ENCODE data around the gene MRTFA.

Gene MRTFA

GRCh38 chr22:40414311-40414710, 222.2 kb downstream of the MRTFA start:
- Histone ChIP-seq H3K4me1 (ENCODE audit: control insufficient read depth, insufficient read depth, low read length) (no peaks in the 10 kb centered on the region), H3K9ac (ENCODE audit: low read length) (no peak overlapping the region), H3K27ac (ENCODE audit: low read depth, low read length) (no peak overlapping the region), H3K27me3 (ENCODE audit: control insufficient read depth, insufficient read depth, low read length) (no peaks in the 10 kb centered on the region), H3K36me3 (ENCODE audit: control insufficient read depth, insufficient read depth, low read length) (peaks cover 20% of the 10 kb centered on the region), H3K4me3 (ENCODE audit: low read length) (no peak overlapping the region)

DNA sequence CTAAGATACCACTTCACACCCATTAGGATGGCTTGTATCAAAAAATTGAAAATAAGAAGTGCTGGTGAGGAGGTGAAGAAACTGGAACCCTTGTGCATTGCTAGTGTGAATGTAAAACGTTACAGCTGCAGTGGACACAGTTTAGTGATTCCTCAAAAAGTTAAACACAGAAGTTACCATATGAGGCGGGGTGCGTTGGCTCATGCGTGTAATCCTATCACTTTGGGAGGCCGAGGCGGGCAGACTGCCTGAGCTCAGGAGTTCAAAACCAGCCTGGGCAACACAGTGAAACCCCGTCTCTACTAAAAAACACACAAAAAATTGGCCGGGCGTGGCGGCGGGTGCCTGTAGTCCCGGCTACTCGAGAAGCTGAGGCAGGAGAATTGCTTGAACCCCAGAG, 222.6 kb downstream of the MRTFA start:
- H3K36me3 ChIP-seq (ENCODE audit: control insufficient read depth, insufficient read depth, low read length), result peaks cover 19% of the 10 kb centered on the region
- H3K27ac ChIP-seq (ENCODE audit: low read depth, low read length), result no peak overlapping the region
- no peaks in the 10 kb centered on the region for H3K27me3 ChIP-seq (ENCODE audit: control insufficient read depth, insufficient read depth, low read length)
- H3K4me1 ChIP-seq (ENCODE audit: control insufficient read depth, insufficient read depth, low read length), result no peaks in the 10 kb centered on the region
- H3K4me3 ChIP-seq (ENCODE audit: low read length), result no peak overlapping the region
- H3K9ac ChIP-seq (ENCODE audit: low read length), result no peak overlapping the region

DNA sequence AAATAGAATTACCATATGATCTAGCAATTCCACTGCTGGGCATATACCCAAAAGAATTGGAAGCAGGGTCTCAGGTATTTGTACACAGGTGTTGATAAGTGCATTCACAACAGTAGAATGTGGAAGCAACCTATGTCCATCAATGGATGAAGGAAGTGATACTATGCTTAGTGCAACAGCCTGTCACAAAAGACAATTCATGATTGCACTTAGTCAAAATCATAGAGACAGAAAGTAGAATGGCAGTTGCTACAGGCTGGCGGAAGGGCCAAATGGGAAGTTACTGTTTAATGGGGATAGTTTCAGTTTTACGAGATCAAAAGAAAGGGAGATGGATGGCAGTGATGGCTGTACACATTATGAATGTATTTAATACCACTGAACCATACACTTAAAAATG, 224.1 kb downstream of the MRTFA start:
- Histone ChIP-seq H3K4me3 (ENCODE audit: low read length) (no peak overlapping the region), H3K4me1 (ENCODE audit: control insufficient read depth, insufficient read depth, low read length) (no peaks in the 10 kb centered on the region), H3K27ac (ENCODE audit: low read depth, low read length) (no peak overlapping the region), H3K27me3 (ENCODE audit: control insufficient read depth, insufficient read depth, low read length) (no peaks in the 10 kb centered on the region), H3K9ac (ENCODE audit: low read length) (no peak overlapping the region), H3K36me3 (ENCODE audit: control insufficient read depth, insufficient read depth, low read length) (peaks cover 26% of the 10 kb centered on the region)

- H3K27ac ChIP-seq (ENCODE audit: low read depth, low read length), result no peak overlapping the region
- H3K36me3 ChIP-seq (ENCODE audit: control insufficient read depth, insufficient read depth, low read length), result peaks cover 31% of the 10 kb centered on the region
- no peak overlapping the region for H3K9ac ChIP-seq (ENCODE audit: low read length)
- no peaks in the 10 kb centered on the region for H3K4me1 ChIP-seq (ENCODE audit: control insufficient read depth, insufficient read depth, low read length)
- H3K27me3 ChIP-seq (ENCODE audit: control insufficient read depth, insufficient read depth, low read length), result no peaks in the 10 kb centered on the region
- H3K4me3 ChIP-seq (ENCODE audit: low read length), result no peak overlapping the region
Observed at GRCh38 chr22:40411506-40411861, 225.0 kb downstream of the MRTFA start.

DNA sequence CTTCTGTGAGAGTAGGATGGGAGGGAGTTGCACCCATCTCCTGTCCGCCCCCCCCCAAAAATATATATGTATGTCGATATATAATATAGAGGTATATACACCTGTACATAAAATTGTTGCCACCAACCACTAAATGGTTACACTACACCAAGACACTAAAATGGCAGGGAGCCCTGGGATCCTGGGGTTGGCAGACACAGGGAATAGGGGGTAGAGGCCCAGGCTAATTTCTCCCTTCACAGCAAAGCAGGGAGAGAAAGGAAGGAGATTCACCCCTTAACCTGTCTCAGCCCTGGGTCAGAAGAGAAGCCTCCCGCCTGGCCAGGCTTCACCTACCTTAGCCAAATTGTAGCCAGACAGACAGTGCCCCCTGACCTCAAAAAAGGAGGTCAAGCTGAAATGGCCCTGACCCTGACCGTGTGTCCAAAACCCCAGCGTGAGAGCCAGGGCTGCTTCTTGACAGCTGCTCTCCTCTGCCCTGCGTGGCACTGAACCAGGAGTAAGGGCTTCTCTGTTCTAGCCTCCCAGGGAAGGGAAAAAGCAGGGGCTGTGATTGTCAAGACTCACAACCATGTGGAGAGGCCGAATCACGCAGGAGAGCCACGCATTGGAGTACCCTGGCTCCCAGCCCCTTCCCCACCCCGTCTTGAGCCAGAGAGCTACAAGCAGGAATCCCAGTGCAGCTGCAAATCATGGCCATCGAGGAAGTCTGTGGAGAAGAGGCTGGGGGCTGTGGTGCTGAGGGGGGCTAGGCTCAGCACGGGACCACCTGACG, 225.6 kb downstream of the MRTFA start:
- H3K9ac ChIP-seq (ENCODE audit: low read length), result no peak overlapping the region
- no peak overlapping the region for H3K27ac ChIP-seq (ENCODE audit: low read depth, low read length)
- peaks cover 34% of the 10 kb centered on the region for H3K36me3 ChIP-seq (ENCODE audit: control insufficient read depth, insufficient read depth, low read length)
- no peaks in the 10 kb centered on the region for H3K4me1 ChIP-seq (ENCODE audit: control insufficient read depth, insufficient read depth, low read length)
- H3K27me3 ChIP-seq (ENCODE audit: control insufficient read depth, insufficient read depth, low read length), result no peaks in the 10 kb centered on the region
- no peak overlapping the region for H3K4me3 ChIP-seq (ENCODE audit: low read length)

GRCh38 chr22:40410272-40410671, 226.2 kb downstream of the MRTFA start:
- H3K4me1 ChIP-seq (ENCODE audit: control insufficient read depth, insufficient read depth, low read length), result no peaks in the 10 kb centered on the region
- no peak overlapping the region for H3K9ac ChIP-seq (ENCODE audit: low read length)
- no peaks in the 10 kb centered on the region for H3K27me3 ChIP-seq (ENCODE audit: control insufficient read depth, insufficient read depth, low read length)
- H3K4me3 ChIP-seq (ENCODE audit: low read length), result no peak overlapping the region
- H3K36me3 ChIP-seq (ENCODE audit: control insufficient read depth, insufficient read depth, low read length), result peaks cover 40% of the 10 kb centered on the region
- H3K27ac ChIP-seq (ENCODE audit: low read depth, low read length), result no peak overlapping the region

GRCh38 chr22:40409613-40410113, 226.9 kb downstream of the MRTFA start:
- Histone ChIP-seq H3K4me3 (ENCODE audit: low read length) (no peak overlapping the region), H3K4me1 (ENCODE audit: control insufficient read depth, insufficient read depth, low read length) (no peaks in the 10 kb centered on the region), H3K27me3 (ENCODE audit: control insufficient read depth, insufficient read depth, low read length) (no peaks in the 10 kb centered on the region), H3K27ac (ENCODE audit: low read depth, low read length) (no peak overlapping the region), H3K9ac (ENCODE audit: low read length) (no peak overlapping the region), H3K36me3 (ENCODE audit: control insufficient read depth, insufficient read depth, low read length) (peaks cover 44% of the 10 kb centered on the region)

DNA sequence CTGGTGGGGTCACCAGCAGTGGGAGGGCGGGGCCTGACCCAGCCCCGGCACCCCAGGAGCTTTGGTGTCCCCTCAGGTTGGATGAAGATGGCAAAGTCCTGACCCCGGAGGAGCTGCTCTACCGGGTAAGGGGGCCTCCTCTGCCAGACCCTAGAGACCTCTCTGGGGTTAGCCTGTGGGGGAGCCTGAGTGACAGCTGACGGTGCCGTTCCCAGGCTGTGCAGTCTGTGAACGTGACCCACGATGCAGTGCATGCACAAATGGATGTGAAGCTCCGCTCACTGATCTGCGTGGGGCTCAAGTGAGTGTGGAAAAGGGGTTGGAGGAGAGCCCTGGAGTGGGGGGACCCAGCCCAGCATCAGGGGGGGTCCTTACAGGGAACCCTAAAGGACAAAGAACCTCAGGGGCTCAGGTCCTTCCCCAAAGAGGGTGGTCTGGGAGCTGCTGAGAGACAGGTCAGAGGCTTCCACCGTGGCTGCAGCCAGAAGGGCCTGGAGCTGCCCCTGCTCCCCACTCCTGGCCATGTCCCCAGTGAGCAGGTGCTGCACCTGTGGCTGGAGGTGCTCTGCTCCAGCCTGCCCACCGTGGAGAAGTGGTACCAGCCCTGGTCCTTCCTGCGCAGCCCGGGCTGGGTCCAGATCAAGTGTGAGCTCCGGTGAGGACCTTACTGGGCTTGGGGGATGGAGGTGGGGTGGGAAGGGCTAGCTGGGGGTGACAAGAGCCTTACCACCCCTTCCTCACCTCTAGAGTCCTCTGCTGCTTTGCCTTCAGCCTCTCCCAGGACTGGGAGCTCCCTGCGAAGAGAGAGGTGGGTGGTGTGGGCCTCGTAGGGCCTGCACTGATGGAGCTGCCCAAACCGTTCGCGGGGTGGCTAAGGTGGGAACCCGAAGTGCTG, 227.6 kb downstream of the MRTFA start:
- Histone ChIP-seq H3K36me3 (ENCODE audit: control insufficient read depth, insufficient read depth, low read length) (peaks cover 51% of the 10 kb centered on the region), H3K27ac (ENCODE audit: low read depth, low read length) (no peak overlapping the region), H3K4me3 (ENCODE audit: low read length) (no peak overlapping the region), H3K4me1 (ENCODE audit: control insufficient read depth, insufficient read depth, low read length) (no peaks in the 10 kb centered on the region), H3K9ac (ENCODE audit: low read length) (no peak overlapping the region), H3K27me3 (ENCODE audit: control insufficient read depth, insufficient read depth, low read length) (no peaks in the 10 kb centered on the region)

- Histone ChIP-seq H3K9ac (ENCODE audit: low read length) (no peak overlapping the region), H3K4me3 (ENCODE audit: low read length) (no peak overlapping the region), H3K36me3 (ENCODE audit: control insufficient read depth, insufficient read depth, low read length) (peaks cover 56% of the 10 kb centered on the region), H3K27me3 (ENCODE audit: control insufficient read depth, insufficient read depth, low read length) (no peaks in the 10 kb centered on the region), H3K4me1 (ENCODE audit: control insufficient read depth, insufficient read depth, low read length) (no peaks in the 10 kb centered on the region), H3K27ac (ENCODE audit: low read depth, low read length) (no peak overlapping the region)
Observed at GRCh38 chr22:40407831-40408717, 228.4 kb downstream of the MRTFA start.

- no peaks in the 10 kb centered on the region for H3K4me1 ChIP-seq (ENCODE audit: control insufficient read depth, insufficient read depth, low read length)
- no peak overlapping the region for H3K4me3 ChIP-seq (ENCODE audit: low read length)
- H3K36me3 ChIP-seq (ENCODE audit: control insufficient read depth, insufficient read depth, low read length), result peaks cover 56% of the 10 kb centered on the region
- H3K27me3 ChIP-seq (ENCODE audit: control insufficient read depth, insufficient read depth, low read length), result no peaks in the 10 kb centered on the region
- H3K9ac ChIP-seq (ENCODE audit: low read length), result no peak overlapping the region
- H3K27ac ChIP-seq (ENCODE audit: low read depth, low read length), result no peak overlapping the region
Observed at GRCh38 chr22:40407021-40407761, 229.3 kb downstream of the MRTFA start.

GRCh38 chr22:40406063-40406890, 230.2 kb downstream of the MRTFA start:
- no peak overlapping the region for H3K27ac ChIP-seq (ENCODE audit: low read depth, low read length)
- no peaks in the 10 kb centered on the region for H3K27me3 ChIP-seq (ENCODE audit: control insufficient read depth, insufficient read depth, low read length)
- H3K36me3 ChIP-seq (ENCODE audit: control insufficient read depth, insufficient read depth, low read length), result peaks cover 54% of the 10 kb centered on the region
- no peak overlapping the region for H3K9ac ChIP-seq (ENCODE audit: low read length)
- H3K4me3 ChIP-seq (ENCODE audit: low read length), result no peak overlapping the region
- no peaks in the 10 kb centered on the region for H3K4me1 ChIP-seq (ENCODE audit: control insufficient read depth, insufficient read depth, low read length)

All from rectal smooth muscle tissue (tissue), 1 donor.